HS-5 (cell line): Measurements from ENCODE around the gene HORMAD2.
A peak's percentile ranks its signal among the peaks of the same experiment; 100 is the strongest.

ENCODE experiments used
- DNase-seq: peaks from one replicate; pipeline ENCODE4 v3.0.0-alpha.2; 2012; ENCODE audit warnings: low read depth

The HORMAD2 gene

DNA sequence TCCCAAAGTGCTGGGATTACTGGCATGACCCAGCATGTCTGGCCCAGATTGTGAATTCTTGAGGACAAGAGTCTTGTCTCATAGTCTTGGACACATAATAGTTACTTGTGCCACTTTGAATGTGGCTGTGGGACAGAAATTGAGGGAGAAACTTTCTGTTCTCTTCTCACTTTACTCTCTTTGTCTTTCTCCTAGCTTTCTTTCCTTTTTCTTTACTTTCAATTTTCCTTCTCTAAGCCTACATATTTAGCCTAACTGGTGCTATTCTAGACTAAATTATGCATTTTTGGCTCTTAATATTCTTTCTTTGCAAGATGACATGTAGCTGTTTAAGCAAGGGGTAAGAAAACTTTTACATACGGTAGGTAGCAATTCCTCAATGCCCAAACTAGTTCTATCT is 33.2 kb downstream of the HORMAD2 start:
- DNase-seq = no peak

DNA sequence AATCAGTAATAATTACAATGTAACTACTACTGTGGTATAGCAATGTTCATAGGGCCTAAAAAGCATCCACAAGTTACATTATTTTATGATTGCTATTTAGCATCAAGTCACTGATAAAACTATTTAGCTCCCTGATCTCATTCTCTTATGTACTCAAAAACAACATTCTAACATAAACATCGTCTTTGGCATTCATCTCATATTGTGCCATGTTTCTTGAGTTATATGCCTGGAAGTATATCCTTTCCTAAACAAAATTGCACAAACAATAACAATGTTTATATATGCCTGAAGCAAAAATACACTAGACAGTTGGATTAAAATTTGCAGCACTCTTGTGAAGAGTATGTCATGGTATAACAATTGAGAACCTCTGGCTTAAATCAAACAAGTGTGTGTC is 34.1 kb downstream of the HORMAD2 start:
- no peak for DNase-seq

DNA sequence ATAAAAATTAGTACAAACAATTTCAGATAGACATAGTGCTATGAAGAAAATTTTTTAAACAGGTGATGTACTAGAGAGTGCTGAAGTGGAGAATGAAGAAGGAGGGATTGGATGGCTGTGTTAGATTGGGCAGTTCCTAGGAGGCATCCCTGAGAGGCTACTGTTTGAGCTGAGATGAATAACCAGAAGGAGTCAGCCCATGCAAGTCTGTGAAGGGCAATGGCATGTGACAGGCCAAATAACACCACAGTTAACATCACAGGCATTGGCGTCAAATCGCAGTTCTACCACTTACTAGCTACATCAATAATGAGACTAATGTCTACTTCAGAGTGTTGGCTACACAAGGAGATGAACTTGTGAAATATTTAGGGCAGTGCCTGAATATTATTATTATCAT is 35.4 kb downstream of the HORMAD2 start:
- no peak for DNase-seq

DNA sequence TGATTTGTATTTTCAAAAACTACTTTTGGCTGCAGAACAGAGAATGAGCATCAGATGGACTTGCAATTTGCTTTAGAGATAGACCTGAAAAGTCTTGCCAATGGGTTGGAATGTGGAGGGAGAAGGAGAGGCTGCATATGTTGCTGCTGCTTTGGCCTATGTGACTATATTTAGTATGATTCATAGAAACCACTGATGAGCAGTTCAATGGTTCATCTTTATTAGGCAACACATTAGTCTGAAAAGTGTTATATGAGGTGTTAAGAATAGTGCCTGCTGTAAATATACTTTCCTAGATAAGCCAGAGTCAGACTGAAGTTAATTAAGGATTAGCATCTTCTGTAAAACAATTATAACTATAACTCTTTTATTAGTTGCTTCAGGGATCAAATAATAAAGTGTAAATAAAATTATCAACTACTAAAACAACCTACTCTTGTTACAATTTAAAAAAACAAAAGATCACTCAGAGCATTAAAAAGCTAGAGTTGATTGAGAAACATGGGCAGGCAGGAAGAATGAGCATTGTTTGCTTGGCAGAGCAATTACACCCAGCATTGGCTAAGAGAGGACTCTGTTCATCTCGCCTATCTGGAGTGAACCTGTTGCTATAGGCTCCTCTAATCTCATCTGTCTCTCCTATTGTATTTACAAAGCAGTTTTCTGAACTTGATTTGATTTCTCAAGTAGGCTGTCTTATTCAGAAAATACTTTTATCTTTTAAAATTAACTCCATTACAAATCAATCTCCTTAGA is 36.3 kb downstream of the HORMAD2 start:
- peak; percentile 49 for DNase-seq

DNA sequence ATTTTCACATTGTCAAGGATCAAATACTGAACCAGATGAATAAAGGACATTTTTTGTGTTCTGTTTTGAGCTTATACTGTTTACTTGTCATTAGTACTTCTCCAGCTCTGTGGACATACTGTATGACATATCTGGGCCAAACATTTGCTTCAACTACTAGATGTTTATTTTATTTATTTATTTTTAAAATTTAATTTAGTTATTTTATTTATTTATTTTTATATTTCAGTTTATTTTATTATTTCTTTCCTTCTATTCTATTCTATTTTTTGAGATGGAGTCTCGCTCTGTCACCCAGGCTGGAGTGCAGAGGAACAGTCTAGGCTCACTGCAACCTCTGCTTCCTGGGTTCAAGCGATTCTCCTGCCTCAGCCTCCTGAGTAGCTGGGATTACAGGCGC is 37.0 kb downstream of the HORMAD2 start:
- DNase-seq = no peak

DNA sequence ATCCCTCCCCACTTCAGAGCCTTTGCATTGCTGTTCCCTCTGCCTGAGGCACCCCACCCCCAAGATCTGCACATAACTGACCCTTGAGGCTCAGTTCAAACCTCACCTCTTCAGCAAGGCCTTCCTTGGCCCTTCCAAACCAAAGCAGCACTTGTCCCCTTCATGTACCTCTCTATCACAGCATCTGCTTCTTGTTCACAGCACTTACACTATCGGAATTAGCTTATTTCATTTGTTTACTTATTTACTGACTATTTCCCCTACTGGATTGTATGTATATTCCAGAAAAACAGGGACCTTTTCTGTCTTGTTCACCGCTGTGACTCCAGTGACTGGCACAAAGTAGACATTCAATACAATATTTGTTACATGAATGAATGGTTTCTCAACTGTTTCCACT is 38.0 kb downstream of the HORMAD2 start:
- no peak for DNase-seq

DNA sequence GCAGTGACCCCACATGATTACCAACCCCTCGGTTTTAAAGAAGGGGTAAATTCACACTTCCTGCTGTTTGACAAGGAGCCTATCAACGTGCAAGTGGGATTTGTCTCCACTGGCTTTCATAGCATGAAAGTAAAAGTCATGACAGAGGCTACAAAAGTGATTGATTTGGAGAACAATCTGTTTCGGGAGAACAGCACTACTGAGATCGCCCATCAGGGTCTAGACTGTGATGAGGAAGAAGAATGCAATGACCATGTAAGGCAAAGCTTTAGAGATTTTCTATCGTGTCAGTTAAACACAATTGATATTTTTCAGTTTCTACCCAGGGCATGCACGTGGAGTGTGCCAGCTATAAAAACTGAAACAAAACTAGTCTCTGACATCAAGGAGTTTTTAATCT is 41.7 kb downstream of the HORMAD2 start:
- DNase-seq = no peak

DNA sequence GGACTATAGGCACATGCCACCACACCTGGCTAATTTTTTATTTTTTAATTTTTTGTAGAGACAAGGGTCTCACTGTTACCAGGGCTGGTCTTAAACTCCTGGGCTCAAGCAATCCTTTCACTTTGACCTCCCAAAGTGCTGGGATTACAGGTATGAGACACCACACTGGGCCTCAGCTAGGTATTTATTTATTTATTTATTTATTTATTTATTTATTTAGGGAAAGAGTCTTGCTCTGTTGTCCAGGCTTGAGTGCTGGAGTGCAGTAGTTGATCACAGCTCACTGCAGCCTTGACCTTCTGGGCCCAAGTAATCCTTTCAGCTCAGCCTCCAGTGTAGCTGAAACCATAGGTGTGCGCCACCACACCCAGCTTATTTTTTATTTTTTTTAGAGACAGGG is 43.2 kb downstream of the HORMAD2 start:
- DNase-seq = no peak

DNA sequence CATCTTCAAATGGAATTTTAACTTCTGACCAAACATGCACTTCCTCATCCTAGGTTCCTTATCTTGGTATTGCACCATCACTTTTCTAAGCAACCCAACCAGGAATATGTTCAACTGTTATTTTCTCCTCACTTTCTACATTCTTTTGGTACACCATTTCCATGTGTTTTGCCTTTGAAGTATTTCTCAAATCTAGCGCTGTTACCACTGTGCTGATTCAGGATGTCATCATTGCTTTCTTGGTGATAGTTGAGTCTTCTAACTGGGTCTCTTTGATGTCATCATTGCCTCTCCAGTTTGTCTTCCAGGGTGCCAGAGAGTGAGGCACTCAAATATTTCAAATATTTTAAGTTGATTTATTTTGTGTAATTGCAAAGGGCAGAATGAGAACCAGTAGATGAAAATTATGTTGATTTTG is 47.5 kb downstream of the HORMAD2 start:
- DNase-seq = peak; percentile 55

DNA sequence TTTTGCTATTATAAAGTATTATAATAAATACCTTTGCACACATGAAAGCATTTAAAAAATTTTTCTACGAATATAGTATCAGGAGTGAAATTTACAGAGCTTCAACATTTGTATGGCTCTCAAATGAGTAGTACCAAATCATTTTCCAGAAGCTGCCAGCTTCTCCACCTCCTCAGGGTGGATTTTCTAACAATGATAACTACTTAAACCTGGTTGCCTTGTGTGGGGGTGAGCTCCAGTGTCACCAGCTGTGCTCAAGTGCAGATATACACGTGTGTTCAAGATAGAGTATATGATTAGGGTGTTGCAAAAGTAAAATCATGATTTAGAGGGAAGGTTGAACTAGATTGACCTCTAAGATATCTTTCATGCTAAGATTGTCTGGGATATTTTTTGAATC is 48.2 kb downstream of the HORMAD2 start:
- DNase-seq = no peak

DNA sequence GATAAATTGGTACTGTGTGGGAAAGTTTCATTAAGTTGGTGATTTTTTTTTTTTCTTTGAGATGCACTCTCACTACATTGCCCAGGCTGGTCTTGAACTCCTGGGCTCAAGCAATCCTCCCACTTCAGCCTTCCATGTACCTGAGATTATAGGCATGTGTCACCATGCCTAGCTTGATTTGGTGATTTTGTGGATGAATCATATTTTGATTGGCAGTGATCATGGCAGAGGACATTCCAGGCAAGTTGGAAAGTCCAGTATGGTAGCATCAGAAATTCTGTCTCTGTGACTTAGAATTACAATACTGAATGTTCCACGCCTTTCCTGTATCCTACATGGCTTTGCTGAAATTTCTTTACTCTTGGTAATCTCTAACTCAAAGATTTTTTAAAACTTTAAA is 49.4 kb downstream of the HORMAD2 start:
- no peak for DNase-seq

DNA sequence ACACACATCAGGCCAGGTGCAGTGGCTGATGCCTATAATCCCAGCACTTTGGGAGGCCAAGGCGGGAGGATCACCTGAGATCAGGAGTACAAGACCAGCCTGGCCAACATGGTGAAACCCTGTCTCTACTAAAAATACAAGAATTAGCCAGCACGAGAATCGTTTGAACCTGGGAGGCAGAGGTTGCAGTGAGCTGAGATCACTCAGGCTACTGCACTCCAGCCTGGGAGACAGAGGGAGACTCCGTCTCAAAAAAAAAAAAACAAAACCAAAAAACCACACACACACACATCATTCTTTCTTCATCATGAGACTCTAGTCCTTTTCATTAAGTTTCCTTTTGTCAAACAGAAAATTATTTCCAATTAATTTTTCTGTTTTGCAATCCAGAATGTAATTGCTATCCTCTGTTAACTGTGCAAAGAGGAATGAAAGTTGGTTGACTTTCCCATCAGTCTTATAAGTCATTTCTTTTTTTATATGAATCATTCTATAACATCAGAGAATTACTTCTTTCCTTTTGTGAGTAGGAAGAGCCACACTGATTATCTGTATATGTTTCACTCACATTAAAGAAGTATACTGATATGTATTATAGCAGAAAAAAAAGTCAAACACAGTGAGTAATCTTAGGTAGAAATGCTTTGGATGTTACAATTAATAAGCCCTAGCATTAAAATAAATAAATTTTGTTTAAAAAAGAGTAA is 52.2 kb downstream of the HORMAD2 start:
- no peak for DNase-seq

DNA sequence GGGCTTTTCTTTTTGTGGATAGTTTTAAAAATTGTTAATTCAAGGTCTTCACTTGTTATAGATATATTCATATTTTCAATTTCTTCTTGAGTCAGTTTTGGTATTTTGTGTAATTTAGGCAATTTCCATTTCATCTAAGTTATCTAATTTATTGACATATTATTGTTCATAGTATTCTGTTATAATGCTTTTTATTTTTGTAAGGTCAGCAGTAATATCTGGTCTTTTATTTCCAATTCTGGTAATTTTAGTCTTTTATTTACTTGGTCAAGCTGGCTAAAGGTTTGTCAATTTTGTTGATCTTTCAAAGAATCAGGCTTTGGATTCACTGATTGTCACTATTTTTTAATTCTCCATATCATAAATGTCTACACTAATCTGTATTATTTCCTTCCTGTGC is 60.1 kb downstream of the HORMAD2 start:
- DNase-seq = no peak

DNA sequence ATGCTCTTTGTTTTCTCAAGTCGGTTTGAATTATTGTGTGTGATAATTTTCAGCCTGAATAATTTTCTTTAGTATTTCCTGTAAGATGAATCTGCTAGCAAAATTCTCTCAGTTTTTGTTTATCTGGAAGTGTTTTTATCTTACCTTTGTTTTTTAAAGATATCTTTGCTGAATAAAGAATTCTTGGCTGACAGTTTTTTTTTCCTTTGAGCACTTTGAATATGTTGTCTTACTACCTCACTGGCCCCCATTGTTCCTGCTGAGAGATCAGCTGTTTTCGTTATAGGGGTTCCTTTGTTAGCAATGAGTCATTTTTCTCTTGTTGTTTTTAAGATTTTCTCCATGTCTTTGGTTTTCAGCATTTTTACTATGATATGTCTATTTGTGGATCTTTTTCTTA is 63.0 kb downstream of the HORMAD2 start:
- DNase-seq = no peak

DNA sequence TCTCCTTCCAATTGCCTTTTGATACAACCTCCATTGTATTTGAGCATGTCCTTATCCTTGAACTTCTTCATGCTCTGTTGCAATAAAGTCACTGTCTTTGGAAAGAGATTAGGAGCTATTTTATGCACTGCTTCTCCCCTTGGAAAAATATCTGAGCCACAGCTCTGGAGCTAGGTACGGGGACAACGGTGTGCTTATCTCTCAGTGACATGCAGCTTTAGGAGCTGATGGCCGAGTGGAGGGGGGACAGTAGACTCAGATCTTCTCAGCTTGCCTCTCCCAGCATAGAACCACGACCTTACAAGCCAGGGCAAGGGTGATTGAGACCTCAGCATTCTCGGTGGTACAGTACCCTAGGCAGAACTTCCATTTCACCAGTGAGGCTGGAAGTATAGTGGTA is 64.1 kb downstream of the HORMAD2 start:
- DNase-seq = no peak

DNA sequence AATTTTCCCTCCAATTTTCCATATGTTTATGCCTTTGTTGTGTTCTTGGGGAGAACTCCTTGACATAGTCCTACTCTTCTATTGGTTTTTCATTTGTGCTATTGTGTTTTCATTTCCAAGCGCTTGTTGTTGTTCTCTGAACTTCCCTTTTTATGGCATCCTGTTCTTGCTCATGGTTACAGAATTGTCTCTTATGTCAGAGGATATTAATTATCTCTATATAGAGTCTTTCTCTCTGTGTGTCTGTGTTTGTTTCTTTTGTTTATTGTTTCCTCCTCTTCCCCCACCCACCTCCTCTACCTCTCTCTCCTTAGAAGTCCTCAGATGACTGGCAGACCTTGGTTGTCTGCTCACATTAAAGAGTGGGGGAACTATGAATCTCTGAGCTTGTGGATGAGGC is 69.9 kb downstream of the HORMAD2 start:
- no peak for DNase-seq

DNA sequence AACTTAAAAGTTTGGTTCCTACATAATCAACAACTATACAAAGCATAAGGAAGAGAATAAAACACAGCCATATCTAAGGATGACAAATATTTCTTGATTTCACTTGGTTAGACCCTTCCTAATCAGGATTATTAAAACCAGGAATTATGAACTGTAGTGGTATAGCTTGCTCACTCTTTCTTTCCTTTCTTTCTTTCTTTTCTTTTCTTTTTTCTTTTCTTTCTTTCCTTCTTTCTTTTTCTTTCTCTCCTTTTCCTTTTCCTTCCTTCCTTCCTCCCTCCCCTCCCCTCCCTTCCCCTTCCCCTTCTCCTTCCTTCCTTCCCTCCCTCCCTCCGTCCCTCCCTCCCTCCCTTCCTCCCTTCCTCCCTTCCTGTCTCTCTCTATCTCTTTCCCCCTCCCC is 78.0 kb downstream of the HORMAD2 start:
- no peak for DNase-seq

DNA sequence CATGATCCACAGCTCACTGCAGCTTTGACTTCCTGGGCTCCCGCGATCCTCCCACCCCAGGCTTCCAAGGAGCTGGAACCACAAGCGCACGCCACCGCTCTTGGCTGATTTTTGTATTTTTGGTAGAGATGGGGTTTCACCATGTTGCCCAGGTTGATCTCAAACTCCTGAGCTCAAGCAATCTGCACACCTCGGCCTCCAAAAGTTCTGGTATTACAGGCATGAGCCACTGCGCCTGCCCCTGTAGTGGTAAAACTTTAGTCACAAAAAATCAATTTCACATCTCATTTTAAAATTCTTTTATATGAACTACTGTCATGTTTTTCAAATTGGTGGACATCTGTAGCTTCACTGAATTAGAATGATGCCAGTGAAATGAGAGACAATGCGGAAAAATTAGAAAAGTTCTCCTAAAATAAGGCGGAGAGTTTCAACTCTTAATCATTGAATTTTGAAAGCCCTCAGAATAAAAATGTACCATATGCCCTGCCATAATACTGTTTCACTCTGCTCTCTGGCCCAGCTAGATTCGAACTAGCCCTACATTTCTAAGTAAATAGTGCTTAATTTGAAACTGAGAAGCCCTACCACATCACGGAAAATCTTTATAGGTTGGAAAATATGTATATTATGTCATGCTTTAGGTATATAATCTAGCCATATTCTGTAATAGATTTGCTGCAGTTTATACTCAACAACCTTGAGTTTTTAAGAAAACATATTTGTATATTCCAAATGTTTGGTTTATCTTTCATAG is 78.7 kb downstream of the HORMAD2 start:
- DNase-seq = no peak

DNA sequence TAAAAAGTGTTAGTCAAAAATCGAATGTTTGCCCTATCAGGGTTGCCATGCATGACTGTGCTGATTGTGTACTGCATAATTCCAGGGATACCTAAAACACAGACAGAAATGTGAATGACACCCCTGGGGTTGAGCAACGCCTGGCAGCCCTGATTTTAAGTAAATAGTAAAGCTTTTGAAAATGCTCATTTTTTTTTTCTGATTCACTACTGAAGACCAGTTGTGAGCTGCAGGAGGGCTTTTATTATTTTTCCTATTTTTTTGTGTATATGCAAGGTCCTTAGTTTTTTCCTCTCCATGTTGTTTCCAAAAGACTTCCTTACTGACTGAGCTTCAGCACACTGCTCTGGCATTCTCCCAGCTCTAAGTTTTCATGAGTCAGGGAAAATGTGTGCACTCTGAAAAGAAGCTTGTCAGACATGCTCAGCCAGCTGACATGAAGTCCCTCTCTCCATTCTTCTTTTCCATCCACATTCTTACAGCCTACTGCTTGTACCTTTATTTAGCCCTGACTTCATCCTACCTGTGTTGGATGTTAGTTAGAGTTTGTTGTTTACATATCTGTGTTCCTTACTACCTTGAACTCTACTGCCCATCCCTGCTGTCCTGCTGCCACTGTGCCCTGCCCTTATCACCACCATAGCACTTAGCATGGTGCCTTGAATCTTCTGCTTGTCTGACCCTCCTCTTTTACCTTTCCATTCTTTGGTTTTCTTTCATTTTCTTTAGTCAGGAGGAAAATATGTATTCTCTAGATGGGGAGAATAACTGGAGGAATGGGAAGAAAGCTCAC is 79.5 kb downstream of the HORMAD2 start:
- no peak for DNase-seq

DNA sequence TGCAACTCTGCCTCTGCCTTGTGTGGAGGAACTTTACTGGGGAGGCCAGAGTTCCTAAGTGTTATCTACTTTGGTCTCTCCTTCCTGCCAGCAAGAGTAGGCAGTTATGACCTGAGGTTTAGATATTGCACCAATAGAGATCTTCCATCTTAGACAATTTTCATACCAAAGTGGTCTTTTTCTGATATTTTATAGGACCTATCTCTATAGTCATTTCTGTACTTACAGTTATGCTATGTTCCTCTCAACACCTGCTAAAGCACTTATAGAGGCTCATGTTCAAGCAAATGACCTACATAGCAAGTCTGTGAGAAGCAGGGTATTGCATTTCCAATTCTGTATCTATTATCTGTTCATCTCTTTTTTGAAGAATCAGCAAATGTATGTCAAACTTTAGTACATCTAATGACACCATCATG is 80.8 kb downstream of the HORMAD2 start:
- no peak for DNase-seq

DNA sequence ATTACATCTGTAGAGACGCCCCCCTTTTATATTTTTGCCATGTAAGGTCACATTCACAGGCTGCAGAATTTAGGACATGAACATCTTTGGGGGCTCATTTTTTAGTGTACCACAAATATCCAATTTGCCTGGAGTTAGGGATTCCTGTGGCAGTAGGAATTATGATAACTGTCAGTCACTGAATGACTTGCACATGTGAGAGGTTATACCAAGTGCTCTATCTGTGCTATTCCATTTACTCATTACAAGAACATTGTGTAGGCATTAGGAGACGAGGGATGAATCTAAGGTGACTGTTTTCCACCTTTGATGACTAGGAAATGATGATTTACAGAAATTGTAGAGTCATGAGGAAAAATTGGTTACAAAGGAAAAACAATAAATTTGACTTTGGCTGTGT is 87.0 kb downstream of the HORMAD2 start:
- no peak for DNase-seq

DNA sequence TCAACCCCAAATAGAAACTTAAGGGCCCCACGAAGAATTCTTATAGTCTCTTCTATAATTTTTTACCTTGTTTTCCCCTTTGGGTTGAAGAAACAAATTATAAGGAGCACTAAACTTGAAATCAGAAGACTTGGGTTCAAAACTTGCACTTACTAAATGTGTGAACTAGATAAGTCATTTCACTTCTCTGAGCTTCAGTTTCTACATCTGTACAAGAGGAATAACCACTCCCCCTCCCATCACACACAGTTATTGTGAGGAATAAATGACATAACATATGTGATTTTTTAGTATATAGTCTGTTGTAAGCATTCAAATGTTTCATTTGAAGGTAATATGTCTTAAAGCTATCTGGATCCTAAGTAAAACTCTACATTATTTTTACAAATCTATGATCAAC is 87.5 kb downstream of the HORMAD2 start:
- no peak for DNase-seq
